ACHN (cell line): Measurements from ENCODE around the gene STXBP2.

Source experiments
- DNase-seq: peaks from one replicate; pipeline ENCODE4 v3.0.0-alpha.2; 2015
- in situ Hi-C: cut with HindIII; loops from 2 replicates; pipeline ENCODE4 v1.10.0; 2017; ENCODE audit warnings: low sequenced_read_pairs, low pct_ligation_motif_present, low pct_unique_long_range_greater_than_20kb

Gene STXBP2

DNA sequence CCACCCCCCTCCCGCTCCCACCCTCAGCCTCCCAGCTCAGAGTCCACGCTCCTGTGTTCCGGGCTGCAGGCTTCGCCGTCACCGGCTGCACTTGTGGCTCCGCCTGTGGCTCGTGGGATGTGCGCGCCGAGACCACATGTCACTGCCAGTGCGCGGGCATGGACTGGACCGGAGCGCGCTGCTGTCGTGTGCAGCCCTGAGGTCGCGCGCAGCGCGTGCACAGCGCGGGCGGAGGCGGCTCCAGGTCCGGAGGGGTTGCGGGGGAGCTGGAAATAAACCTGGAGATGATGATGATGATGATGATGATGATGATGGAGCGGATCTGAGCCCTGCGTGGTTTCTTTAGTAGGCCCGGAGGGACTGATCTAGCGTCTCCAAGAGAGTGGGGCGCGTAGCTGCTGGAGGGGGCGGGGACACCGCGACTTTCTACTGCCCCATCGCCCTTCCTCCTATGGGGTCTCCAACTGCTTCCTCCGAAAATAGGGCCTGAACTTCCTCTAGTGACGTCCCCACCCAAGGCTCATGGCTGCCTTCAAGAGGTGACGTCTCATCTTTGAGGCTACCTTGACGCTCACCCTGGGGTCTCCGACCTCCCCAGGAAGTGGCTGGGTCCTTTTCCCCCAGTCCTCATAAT lies 33.4 kb downstream of the STXBP2 start:
- DNase-seq = no peak
- in situ Hi-C loops = no loop called here

DNA sequence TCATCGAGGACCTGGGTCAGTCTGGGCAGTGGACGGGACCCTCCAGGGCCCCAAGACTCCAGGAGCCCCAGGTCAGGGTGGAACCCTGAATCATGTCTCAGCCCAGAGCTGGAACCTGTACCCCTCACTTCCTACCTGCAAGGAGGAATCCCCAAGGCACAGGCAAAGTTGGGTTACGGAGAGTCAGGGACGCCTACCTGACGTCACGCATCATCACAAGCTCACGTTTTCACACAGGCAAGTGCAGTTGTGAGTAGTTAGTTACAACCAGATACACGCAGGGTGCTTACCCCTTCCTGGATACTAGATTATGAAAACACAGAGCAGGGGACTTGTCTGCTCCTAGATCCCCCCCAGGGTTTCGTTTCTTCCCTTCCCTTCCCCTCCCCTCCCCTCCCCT lies 33.9 kb downstream of the STXBP2 start:
- in situ Hi-C loops = no loop called here
- no peak for DNase-seq

DNA sequence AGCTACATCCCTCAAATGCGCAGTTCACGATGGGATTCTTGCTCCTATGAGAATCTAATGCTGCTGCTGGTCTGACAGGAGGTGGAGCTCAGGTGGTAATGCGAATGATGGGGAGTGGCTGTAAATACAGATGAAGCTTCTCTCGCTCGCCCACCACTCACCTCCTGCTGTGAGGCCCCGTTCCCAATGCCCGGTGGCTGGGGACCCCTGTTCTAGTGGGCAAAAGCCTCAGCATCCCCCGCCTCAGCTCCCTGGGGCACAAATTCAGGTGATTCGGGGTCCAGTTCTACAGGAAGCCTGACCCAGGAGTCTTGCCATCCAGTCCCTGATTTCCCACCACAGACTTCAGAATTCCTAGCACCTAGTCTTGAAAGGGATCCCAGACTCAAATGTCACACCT lies 35.6 kb downstream of the STXBP2 start:
- DNase-seq = no peak
- in situ Hi-C loops = no loop called here

DNA sequence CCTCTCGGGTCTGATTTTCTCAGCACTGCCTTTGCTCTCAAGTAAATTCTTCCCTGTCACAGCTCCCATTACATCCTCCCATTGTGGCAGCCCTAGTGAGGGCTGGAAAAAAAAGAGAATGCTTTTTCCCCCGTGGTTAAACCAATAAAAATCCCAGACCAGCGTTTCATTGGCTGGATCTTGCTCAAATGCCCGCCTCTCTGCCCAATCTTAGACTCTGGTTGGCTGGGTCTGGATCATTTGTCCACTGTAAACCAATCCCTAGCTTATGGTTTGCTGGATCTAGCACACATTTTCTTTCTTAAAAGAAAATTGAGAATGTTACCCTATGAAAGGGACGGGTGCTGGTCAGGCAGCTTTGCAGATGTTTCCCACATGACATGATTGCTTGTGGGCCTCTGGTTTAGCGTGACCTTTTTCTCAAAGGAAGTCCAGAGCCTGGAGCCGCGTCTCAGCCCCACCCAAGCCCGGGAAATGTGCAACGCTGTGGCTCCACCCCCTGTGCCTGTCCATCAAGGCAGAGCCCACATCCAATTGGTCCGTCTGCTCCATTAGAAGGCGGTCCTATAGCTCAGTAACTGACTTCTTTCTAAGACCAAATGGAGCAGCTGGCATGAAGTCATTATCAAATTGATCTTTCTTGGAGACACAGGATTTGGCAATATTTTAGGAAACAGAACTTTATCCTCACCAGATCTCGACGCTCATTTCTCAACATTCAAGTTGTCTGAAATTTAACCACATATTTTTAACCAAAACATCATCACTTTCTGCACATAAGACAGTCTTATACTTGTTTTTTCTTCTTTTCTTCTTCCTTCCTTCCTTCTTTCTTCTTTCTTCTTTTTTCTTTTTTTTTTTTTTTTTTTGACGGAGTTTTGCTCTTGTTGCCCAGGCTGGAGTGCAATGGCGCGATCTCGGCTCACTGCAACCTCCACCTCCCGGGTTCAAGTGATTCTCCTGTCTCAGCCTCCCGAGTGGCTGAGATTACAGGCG lies 37.4 kb downstream of the STXBP2 start:
- in situ Hi-C loops = no loop called here
- DNase-seq = peak; percentile 20

DNA sequence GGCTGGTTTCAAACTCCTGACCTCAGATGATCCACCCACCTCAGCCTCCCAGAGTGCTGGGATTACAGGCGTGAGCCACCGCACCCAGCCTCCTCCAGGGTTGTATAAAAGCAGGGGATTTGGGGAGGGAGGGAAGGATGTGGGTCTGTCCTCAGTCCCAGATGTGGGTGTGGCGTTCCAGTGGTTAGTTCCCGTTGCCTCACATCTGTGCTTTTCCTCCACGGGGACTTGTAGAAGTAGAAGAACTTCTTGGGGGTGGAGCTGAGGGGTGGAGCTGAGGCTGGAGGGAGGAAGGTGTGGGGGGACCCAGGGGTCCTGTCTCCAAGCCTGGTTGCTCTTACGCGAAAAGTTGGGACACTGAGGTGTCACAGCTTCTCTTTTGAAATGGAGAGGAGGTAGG lies 39.5 kb downstream of the STXBP2 start:
- no peak for DNase-seq
- in situ Hi-C loops = no loop called here

DNA sequence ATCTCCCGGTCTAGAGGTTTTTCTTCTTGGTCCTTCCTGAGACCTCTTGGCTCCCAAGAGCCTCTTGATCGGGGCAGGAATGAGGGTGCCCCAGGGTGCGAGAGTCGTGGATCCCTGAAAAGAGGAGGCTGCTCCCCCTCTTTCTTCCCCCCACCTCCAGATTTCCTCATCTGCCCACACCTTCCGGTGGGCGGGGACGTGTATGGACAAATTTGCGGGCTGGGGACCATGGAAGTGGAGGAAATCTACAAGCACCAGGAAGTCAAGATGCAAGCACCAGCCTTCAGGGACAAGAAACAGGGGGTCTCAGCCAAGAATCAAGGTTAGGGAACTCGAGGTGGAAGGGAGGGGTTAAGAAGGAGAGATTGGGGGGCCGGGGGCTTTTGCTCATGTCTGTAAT lies 39.9 kb downstream of the STXBP2 start, which contains the start of gene MCEMP1:
Gene MCEMP1, plus strand, starts transcription at position 237 of the 400 bp plus-strand sequence. Its CDS starts 31 bp downstream, at position 268.
- in situ Hi-C loops = no loop called here
- DNase-seq = no peak

DNA sequence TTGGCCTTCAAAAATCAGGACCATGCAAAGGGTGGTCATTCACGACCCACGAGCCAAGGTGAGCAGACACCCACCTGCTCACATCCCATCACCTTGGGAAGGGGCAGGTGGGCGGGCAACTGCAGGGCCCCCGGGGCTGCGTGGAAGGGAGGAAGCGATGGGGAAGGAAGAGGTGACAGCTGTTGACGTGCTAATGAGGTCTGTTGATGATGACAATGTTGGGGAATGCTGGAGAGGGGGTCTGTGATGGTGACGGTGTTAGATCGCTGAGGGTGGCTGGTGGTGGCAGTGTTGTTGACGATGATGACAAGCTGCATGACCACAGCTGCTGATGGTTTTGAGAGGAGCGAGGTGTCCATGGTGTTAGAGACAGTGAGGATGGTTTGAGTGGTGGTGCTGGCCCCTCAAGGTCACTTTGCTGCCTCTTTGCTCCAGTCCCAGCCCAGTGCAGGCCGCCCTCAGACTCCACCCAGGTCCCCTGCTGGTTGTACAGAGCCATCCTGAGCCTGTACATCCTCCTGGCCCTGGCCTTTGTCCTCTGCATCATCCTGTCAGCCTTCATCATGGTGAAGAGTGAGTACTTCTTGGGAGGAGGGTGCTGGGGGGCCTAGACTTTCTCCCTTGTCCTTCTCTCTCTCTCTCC lies 40.9 kb downstream of the STXBP2 start:
- DNase-seq = no peak
- in situ Hi-C loops = no loop called here

DNA sequence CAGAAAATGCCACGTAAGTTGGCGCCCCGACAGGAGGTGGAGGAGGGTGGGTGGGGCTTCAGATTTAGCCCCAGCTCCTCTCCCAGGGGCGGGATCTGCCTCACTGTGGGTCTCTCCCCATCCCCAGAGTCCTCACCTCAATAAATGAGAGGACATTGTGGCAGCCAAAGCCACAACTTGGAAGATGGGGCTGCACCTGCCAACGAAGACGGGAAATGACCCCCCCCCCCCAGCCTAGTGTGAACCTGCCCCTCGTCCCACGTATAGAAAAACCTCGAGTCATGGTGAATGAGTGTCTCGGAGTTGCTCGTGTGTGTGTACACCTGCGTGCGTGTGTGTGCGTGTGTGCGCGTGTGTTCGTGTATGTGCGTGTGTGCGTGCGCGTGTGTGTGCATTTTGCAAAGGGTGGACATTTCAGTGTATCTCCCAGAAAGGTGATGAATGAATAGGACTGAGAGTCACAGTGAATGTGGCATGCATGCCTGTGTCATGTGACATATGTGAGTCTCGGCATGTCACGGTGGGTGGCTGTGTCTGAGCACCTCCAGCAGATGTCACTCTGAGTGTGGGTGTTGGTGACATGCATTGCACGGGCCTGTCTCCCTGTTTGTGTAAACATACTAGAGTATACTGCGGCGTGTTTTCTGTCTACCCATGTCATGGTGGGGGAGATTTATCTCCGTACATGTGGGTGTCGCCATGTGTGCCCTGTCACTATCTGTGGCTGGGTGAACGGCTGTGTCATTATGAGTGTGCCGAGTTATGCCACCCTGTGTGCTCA lies 42.3 kb downstream of the STXBP2 start:
- in situ Hi-C loops = no loop called here
- no peak for DNase-seq

DNA sequence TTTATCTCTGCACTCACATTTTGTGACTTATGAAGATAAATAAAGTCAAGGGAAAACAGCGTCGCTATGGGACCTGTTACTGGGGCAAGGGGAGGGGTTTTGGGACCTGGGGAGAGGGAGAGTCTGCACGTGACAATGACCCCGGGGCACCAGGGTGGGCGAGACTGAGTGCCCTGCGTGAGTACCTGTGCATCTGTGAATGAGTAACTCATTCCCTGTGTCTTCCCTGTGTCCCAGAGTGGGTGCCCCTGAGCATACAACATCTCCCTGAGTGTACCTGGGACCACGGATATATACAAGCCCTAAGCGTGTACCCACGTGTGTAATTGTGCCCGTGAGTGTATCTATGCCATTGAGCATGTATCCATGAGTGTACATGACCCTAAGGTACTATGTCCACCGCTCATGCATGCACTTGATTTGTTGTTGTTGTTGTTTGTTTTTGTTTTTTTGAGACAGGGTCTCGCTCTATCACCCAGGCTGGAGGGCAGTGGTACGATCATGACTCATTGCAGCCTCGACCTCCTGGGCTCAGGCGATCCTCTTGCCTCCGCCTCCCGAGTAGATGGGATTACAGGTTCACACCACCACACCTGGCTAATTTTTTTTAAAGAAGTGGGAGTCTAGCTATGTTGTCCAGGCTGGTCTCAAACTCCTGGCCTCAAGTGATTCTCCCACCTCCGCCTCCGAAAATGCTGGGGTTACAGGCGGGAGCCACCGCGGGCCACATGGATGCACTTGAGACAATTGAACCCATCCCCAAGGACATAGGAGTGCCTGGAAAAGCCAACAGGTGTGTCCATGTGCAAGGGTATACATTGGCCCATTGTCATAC lies 43.1 kb downstream of the STXBP2 start:
- in situ Hi-C loops = no loop called here
- DNase-seq = no peak

DNA sequence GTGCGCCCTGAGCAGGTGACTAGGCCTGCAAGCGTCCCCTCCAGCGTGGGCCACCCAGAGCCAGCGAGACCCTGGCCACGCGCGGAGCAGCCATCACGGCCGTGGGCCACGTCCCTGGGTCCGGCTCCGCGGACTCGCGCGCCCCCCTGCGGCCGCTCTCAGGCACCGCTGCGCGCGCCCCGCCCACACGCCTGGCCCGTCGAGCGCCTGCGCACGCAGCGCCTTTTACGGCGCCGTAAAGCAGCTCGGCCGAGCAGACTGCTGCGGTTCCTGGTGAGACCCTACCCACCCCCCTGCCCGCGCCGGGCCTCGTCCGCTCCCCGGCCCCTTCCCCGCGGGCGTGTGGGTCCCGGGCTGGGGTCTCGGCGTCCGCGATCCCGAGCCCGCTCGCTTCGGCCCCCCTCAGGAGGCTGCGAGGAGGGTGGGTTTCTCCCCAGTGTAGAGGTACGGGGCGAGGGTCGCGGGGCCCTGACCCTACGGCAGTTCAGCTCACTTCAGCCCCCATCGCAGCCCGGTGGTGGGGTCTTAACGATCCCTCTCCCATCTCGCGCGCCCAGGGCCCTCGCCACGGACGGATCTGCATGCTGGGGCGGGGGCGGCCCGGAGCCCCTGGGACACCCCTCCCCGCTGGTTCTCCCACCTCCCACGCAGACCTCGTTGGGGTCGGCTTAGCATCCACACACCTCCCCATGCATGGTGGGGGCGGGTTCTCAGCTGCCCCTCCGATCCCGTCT lies 43.9 kb downstream of the STXBP2 start, which contains the start of gene TRAPPC5:
Gene TRAPPC5, plus strand, starts transcription at position 228 of the 734 bp plus-strand sequence. CDS start 1,421 bp downstream, outside the sequence.
- peak; percentile 74 for DNase-seq
- in situ Hi-C loops = no loop called here

DNA sequence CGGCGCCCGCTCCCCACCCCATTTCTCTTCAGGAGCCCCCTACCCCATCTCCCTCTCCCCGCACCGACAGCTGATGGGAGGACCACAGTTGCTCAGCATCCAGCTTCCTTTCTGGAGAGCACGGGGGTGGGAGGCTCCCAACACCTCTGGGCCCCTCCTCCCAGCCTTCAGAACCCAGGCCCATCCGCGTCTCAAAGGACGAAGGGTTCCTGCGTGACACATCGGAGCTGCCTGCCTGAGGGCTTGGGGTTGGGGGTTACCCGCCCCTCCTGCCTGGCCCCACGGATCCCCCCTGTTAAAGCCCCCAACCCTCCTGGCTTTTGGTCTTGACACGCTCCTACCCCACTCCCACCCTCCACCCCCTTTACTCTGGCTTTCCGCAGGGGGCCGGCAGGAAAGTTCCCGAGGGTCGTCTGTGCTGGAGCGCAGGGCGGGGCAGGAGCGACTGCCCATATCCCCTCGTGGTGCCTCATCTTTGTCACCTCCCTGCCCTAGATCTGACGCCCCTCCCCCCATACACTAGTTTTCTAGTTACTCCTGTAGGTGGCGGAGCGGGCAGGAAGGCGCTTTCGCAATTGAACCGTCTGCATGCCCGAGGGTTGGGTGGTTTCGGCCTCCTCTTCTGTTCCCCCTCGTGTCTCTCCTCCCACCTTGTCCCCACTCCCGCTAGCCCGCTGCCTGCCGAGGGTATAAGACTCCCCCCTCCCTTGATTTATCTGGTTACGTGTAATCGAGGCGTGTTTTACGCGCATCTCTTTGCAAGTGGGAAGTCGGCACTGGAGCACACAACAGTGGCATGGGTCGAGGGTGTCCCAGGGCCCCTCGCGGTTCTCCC lies 44.6 kb downstream of the STXBP2 start:
- in situ Hi-C loops = no loop called here
- DNase-seq = peak; percentile 52

DNA sequence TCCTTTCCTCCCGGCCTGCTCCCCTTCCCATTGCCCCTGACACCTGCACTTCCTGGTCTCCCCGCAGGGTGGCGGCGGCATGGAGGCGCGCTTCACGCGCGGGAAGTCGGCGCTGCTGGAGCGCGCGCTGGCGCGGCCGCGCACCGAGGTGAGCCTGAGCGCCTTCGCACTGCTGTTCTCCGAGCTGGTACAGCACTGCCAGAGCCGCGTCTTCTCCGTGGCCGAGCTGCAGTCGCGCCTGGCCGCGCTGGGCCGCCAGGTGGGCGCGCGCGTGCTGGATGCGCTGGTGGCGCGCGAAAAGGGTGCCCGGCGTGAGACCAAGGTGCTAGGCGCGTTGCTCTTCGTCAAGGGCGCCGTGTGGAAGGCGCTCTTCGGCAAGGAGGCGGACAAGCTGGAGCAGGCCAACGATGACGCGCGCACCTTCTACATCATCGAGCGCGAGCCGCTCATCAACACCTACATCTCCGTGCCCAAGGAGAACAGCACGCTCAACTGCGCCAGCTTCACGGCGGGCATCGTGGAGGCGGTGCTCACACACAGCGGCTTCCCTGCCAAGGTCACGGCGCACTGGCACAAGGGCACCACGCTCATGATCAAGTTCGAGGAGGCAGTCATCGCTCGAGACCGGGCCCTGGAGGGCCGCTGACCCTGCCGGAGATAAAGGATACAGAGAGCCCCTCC lies 45.4 kb downstream of the STXBP2 start:
- no peak for DNase-seq
- in situ Hi-C loops = no loop called here

DNA sequence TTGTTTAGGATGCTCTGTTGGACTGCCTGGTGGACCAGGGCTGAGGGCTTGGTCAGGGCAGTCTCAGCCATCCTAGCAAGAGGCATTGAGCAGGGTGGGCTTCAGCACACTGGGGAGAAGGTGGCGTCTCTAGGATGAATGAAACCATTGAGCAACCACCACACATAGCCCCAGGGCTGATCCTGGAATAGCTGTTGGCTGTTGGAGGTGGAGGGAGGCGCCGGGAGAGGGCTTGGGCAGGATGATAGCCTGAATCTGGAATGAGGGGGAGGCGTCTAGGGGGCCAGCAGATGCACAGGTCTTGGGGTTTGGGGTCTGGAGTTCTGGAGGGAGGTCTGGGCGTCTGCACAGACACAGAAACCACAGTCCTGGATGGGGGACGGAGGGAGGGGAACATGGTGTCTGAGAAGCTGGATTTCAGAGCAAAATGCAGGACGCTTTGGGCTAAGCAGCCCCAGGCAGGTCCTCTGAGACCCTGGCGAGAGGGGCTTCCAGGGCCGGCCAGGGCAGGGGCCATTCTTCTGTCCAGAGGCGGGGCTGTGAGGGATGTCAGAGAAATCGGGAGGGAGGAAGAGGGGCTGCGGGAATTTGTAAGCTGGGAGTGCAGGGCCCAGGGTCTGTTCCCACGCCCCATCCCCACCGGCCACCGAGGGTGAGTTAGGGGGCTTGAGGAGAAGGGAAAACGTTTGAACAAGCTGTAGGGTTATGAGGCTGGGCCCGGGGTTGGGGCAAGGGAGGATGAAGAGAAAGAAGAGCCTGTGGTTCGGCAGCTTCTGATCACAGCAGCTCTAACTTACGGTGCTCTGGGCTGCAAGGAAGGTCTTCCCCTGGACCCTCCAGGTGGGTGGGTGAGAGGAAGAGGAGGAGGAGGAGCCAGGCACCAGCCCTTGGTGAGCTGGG lies 48.9 kb downstream of the STXBP2 start:
- DNase-seq = no peak
- in situ Hi-C loops = no loop called here

DNA sequence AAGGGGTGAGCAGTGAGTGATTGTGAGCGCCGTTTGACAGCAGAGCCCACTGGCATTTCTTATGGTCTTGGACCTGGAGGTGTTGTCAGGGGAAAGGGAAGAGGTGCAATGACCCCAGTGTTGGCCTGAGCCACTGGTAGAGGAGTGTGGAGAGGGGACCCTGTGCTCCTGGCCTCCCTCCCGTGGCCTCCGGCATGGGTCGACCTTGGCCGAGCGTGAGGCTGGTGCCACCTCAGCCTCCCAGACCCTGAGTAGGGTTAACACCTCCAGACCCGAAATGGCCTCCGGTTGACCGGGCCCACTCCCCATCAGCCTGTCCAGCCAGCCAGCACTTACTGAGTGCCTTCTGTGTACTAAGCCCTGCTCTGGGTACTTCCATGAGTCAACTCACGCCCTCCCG lies 50.3 kb downstream of the STXBP2 start:
- no peak for DNase-seq
- in situ Hi-C loops = no loop called here

DNA sequence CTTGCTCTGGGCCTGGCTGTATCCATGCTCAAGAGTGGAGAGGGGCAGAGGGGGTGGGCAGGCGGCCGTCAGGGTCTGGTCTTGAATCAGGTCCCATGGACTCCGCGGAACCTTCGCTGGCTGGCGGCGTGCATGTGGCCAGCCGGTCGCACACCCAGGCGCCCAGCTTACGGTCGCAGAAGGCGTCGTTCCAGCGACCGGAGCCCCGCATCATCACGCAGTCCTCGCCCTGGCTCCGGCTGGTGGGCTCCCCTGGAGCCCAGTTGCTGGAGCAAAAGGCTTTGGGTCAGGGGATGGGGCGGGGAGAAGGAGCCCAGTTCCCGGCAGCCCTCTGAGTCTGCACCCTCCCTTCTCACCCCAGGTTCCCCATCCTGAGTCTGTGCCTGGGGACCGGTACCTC lies 52.3 kb downstream of the STXBP2 start:
- DNase-seq = no peak
- in situ Hi-C loops = no loop called here
